Ovary (tissue), 9 donors: ENCODE measurements around the gene GRHPR. TPM values are rescaled to one million over a fixed set of nuclear protein-coding genes. Genes with fewer than 3 reads are reported as not detected.

Source experiments
- DNase-seq, 5 donors: peaks; one replicate each; pipeline ENCODE4 v3.0.0-alpha.2; 2019 to 2020
- H3K27ac ChIP-seq, 2 donors: fragments of 200-600 bp; one replicate each; pipeline versions ENCODE4 v1.5.1 to v1.8.0; 2019 to 2022
- H3K27me3 ChIP-seq: fragments of 200-600 bp; one replicate; pipeline ENCODE4 v1.8.0; 2022
- H3K36me3 ChIP-seq: fragments of 200-600 bp; sonication (generic); one replicate; pipeline ENCODE4 v1.5.1; 2019
- H3K4me1 ChIP-seq: one replicate; pipeline ENCODE4 v1.8.1; 2013; ENCODE audit warnings: mild to moderate bottlenecking, moderate library complexity; ENCODE audit not compliant: insufficient read depth
- H3K4me3 ChIP-seq: fragments of 200-600 bp; sonication (generic); one replicate; pipeline ENCODE4 v1.5.1; 2017
- H3K9me3 ChIP-seq, 2 donors: fragments of 200-600 bp in 1 of 2; sonication (generic) in 1 of 2; one replicate each; pipeline versions ENCODE4 v1.5.1 to v1.8.1; 2013 to 2019; ENCODE audit warnings: mild to moderate bottlenecking in 1 of 2, moderate library complexity in 1 of 2
- CTCF ChIP-seq, 3 donors: fragments of 450-650 bp in 2 of 3; fragments of 200-600 bp in 1 of 3; IDR thresholded peaks; one replicate each; pipeline versions ENCODE4 v1.5.1 to v1.8.0; 2016 to 2022; ENCODE audit warnings: antibody characterized with exemption in 3 of 3, mild to moderate bottlenecking in 1 of 3
- EP300 ChIP-seq: sonication (generic); formaldehyde crosslinking; IDR thresholded peaks from one replicate; pipeline ENCODE4 v1.6.1; 2017; ENCODE audit warnings: antibody characterized with exemption
- POLR2A ChIP-seq: fragments of 450-650 bp; IDR thresholded peaks from one replicate; pipeline ENCODE4 v1.6.1; 2017; ENCODE audit warnings: antibody characterized with exemption, mild to moderate bottlenecking, moderate library complexity
- WGBS, 3 donors: extraction: QIAGEN DNeasy Blood & Tissue Kit in 1 of 3; methylation state at CpG; one replicate each; pipeline versions ENCODE4 v1.1.5 to v1.1.7; 2013 to 2017; 5-methylcytosine and 5-hydroxymethylcytosine counted together
- intact Hi-C, 4 donors: fragments of 100-400 bp; cut with DNase I; formaldehyde crosslinking; loops; one replicate each; pipeline versions ENCODE4 v1.11.0 to v1.15.1; 2022 to 2023
- polyA plus RNA-seq, 2 donors: library from polyadenylated mRNA; stranded (reverse); fragments of 200-250 nt in 1 of 2; fragments of 350-450 nt in 1 of 2; fragmentation: Illumina TruSeq in 1 of 2; extraction: RNeasy Lipid Tissue Mini Kit (QIAGEN cat#74804) in 1 of 2; gene quantifications; one replicate each; pipeline ENCODE4 v1.2.3, GENCODE V29; 2013 to 2014
- total RNA-seq, 7 donors: library from RNA; depleted of rRNA in 2 of 7; stranded (reverse); fragments of >200 nt in 2 of 7; fragmentation: NEBNext Ultra II Directional in 3 of 7; extraction: Animal tissue kit (Norgen Biotek cat#: 25700) in 3 of 7; gene quantifications; one replicate each; pipeline versions ENCODE4 v1.1.0 to v1.2.4, GENCODE V29; 2016 to 2023
- donor health status: DM: no; HTN: no; CAD: no; lungs with moderate emphysema.
- donor health status: DM: no; HTN: no; CAD: no.
- donor health status: Bipolar disorder and iron deficiency.
- donor health status: DM: yes; HTN: yes; CAD: no.
- donor health status: DM: no; HTN: no; CAD: no.
- donor health status: DM: yes; HTN: yes; CAD: no.

GRHPR gene
- total and polyA plus RNA-seq, 9 donors: 87.5 to 138 (median 93.2) TPM

GRCh38 chr9:37399336-37399735, 23.2 kb upstream of the GRHPR start:
- TF ChIP-seq POLR2A: no peak
- no peak for TF ChIP-seq CTCF (IDR thresholded peaks at IDR 0.05)
- TF ChIP-seq EP300: no peak
- H3K4me3 ChIP-seq: no peak overlapping the region
- H3K9me3 ChIP-seq: no peaks in the 10 kb centered on the region
- DNase-seq: no peak
- no peak overlapping the region for H3K27ac ChIP-seq
- no peaks in the 10 kb centered on the region for H3K4me1 ChIP-seq
- no peaks in the 10 kb centered on the region for H3K36me3 ChIP-seq
- WGBS, 3 donors: 60 to 73% (median 61%) methylated on average over 2 of the region's 2 CpGs
- H3K27me3 ChIP-seq: no peaks in the 10 kb centered on the region
- intact Hi-C loops: no loop called here

- DNase-seq: no peak
- no peaks in the 10 kb centered on the region for H3K9me3 ChIP-seq
- intact Hi-C loops: no loop called here
- 86 to 89% (median 87%) methylated on average over 9 of the region's 9 CpGs for WGBS, 3 donors
- TF ChIP-seq CTCF (IDR thresholded peaks at IDR 0.05) (no peak), EP300 (no peak), POLR2A (no peak)
- peaks cover 5% of the 10 kb centered on the region for H3K4me1 ChIP-seq
- no peak overlapping the region for H3K4me3 ChIP-seq
- no peaks in the 10 kb centered on the region for H3K36me3 ChIP-seq
- H3K27ac ChIP-seq: no peak overlapping the region
- H3K27me3 ChIP-seq: no peaks in the 10 kb centered on the region
Measured at GRCh38 chr9:37404590-37404989, 17.9 kb upstream of the GRHPR start.

- Histone ChIP-seq H3K4me3 (no peak overlapping the region), H3K27ac (no peak overlapping the region), H3K27me3 (no peaks in the 10 kb centered on the region), H3K36me3 (no peaks in the 10 kb centered on the region), H3K9me3 (no peaks in the 10 kb centered on the region), H3K4me1 (peaks cover 5% of the 10 kb centered on the region)
- DNase-seq: no peak
- WGBS, 3 donors: 5 to 7% (median 6%) methylated on average over 3 of the region's 3 CpGs
- TF ChIP-seq CTCF (IDR thresholded peaks at IDR 0.05) (no peak), POLR2A (no peak), EP300 (no peak)
- intact Hi-C loops: no loop called here
Measured at GRCh38 chr9:37405350-37405749, 17.1 kb upstream of the GRHPR start.

GRCh38 chr9:37405764-37406380, 16.6 kb upstream of the GRHPR start:
- no peaks in the 10 kb centered on the region for H3K36me3 ChIP-seq
- H3K27ac ChIP-seq: no peak overlapping the region
- no peaks in the 10 kb centered on the region for H3K27me3 ChIP-seq
- 43 to 62% (median 46%) methylated on average over 10 of the region's 10 CpGs for WGBS, 3 donors
- TF ChIP-seq POLR2A (no peak), EP300 (no peak), CTCF (IDR thresholded peaks at IDR 0.05) (no peak)
- no peak overlapping the region for H3K4me3 ChIP-seq
- no peak for DNase-seq
- peaks cover 5% of the 10 kb centered on the region for H3K4me1 ChIP-seq
- intact Hi-C loops: no loop called here
- H3K9me3 ChIP-seq: no peaks in the 10 kb centered on the region
